Panc1 (cell line): ENCODE data around the gene RAB28.

Experiments used
- TF ChIP-seq, protein P1 (sequence below): fragments of 450-650 bp; IDR thresholded peaks from 2 replicates; pipeline ENCODE4 v1.5.1; 2017; ENCODE audit warnings: mild to moderate bottlenecking
- TF ChIP-seq, protein P2 (sequence below), 2 experiments: IDR thresholded peaks; 2 replicates each; pipeline ENCODE4 v1.6.1; 2011 to 2012; ENCODE audit warnings: low read depth in 2 of 2, control low read depth in 1 of 2, low read length in 1 of 2, mild to moderate bottlenecking in 1 of 2, moderate library complexity in 1 of 2; ENCODE audit not compliant: insufficient read depth in 1 of 2

DNA sequence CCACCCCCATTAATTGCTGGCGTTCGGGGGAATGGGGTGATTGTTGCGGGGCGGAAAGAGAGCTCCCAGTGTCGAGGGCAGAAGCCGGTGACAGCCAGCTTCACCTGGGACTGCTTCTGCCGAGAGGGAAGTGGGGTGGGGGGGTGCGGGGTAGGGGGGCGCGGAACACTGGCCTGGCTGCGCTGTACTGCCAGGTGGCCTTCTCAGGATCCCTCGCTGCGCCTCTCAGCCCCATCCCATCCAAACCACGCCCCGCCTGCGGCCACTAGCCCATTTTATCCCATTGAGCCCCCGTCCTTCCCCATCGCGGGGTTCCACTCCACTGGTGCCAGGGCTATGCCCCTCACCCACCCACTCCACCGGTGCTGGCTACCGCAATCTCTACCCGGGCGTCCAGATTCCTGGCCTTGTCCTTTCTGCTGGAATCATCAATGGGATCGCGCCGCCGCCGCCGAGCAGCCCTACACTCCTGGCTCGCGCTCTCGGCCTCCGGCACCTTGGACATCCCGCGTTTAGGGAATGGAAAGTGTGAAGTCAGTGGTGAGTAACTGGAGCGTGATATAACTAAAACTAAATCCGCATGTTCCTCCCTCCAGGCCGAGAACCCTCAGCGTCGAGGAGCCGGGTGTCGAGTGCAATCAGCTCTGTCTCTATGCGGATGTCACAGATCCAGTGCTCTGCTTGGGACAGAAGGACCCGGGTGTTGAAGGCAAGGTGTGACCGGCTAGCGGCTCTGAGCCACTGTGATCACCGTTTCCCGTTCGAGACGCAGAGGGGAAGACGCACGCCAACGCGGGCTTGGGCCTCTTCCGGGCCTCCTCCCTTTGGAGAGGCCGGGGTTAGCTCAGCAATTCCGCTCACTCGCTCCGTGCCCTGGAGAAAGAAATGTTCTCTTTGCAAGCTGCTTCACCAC, 39.7 kb upstream of the RAB28 start:
- TF ChIP-seq, protein P1, sequence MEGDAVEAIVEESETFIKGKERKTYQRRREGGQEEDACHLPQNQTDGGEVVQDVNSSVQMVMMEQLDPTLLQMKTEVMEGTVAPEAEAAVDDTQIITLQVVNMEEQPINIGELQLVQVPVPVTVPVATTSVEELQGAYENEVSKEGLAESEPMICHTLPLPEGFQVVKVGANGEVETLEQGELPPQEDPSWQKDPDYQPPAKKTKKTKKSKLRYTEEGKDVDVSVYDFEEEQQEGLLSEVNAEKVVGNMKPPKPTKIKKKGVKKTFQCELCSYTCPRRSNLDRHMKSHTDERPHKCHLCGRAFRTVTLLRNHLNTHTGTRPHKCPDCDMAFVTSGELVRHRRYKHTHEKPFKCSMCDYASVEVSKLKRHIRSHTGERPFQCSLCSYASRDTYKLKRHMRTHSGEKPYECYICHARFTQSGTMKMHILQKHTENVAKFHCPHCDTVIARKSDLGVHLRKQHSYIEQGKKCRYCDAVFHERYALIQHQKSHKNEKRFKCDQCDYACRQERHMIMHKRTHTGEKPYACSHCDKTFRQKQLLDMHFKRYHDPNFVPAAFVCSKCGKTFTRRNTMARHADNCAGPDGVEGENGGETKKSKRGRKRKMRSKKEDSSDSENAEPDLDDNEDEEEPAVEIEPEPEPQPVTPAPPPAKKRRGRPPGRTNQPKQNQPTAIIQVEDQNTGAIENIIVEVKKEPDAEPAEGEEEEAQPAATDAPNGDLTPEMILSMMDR = no peak
- TF ChIP-seq, protein P2, sequence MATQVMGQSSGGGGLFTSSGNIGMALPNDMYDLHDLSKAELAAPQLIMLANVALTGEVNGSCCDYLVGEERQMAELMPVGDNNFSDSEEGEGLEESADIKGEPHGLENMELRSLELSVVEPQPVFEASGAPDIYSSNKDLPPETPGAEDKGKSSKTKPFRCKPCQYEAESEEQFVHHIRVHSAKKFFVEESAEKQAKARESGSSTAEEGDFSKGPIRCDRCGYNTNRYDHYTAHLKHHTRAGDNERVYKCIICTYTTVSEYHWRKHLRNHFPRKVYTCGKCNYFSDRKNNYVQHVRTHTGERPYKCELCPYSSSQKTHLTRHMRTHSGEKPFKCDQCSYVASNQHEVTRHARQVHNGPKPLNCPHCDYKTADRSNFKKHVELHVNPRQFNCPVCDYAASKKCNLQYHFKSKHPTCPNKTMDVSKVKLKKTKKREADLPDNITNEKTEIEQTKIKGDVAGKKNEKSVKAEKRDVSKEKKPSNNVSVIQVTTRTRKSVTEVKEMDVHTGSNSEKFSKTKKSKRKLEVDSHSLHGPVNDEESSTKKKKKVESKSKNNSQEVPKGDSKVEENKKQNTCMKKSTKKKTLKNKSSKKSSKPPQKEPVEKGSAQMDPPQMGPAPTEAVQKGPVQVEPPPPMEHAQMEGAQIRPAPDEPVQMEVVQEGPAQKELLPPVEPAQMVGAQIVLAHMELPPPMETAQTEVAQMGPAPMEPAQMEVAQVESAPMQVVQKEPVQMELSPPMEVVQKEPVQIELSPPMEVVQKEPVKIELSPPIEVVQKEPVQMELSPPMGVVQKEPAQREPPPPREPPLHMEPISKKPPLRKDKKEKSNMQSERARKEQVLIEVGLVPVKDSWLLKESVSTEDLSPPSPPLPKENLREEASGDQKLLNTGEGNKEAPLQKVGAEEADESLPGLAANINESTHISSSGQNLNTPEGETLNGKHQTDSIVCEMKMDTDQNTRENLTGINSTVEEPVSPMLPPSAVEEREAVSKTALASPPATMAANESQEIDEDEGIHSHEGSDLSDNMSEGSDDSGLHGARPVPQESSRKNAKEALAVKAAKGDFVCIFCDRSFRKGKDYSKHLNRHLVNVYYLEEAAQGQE (IDR thresholded peaks at IDR 0.05; ENCODE audit: insufficient read depth in 1 of 2, low read depth in 2 of 2, low read length in 1 of 2) = no peak
